HepG2 (cell line): Measurements from ENCODE around the gene TRIAP1. TPM values are rescaled to one million over a fixed set of nuclear protein-coding genes. Genes with fewer than 3 reads are reported as not detected.

ENCODE experiments used
- ARID2 ChIP-seq: sonication (generic); formaldehyde crosslinking; IDR thresholded peaks from 2 replicates; pipeline ENCODE4 v1.8.1; 2022; ENCODE audit warnings: mild to moderate bottlenecking, missing genetic modification reagents, borderline replicate concordance
- DRAP1 ChIP-seq: IDR thresholded peaks from 2 replicates; pipeline ENCODE4 v1.6.1; 2016; ENCODE audit warnings: missing genetic modification reagents, missing compliant biosample characterization
- FOXP1 ChIP-seq, 2 experiments: fragments of 450-650 bp in 1 of 2; IDR thresholded peaks; 2 replicates each; pipeline ENCODE4 v1.6.1; 2017 to 2018; ENCODE audit warnings: antibody characterized with exemption in 1 of 2
- GABPA ChIP-seq, 2 experiments: IDR thresholded peaks; 2 replicates each; pipeline ENCODE4 v1.6.1; 2011 to 2016; ENCODE audit warnings: low read depth in 2 of 2, low read length in 1 of 2, missing biosample characterization in 1 of 2, missing genetic modification characterization in 1 of 2
- ISX ChIP-seq: sonication (generic); formaldehyde crosslinking; conservative IDR thresholded peaks from 2 replicates; pipeline ENCODE4 v1.5.0; 2020; ENCODE audit warnings: missing genetic modification reagents
- KDM5A ChIP-seq: fragments of 200-600 bp; sonication (generic); IDR thresholded peaks from 2 replicates; pipeline ENCODE4 v1.7.0; 2018; ENCODE audit warnings: antibody characterized with exemption, mild to moderate bottlenecking, low read length, borderline replicate concordance
- NFRKB ChIP-seq: fragments of 450-650 bp; IDR thresholded peaks from 2 replicates; pipeline ENCODE4 v1.6.1; 2017
- NR1H2 ChIP-seq: sonication (generic); formaldehyde crosslinking; IDR thresholded peaks from 2 replicates; pipeline ENCODE4 v1.8.1; 2022; ENCODE audit warnings: low read depth, missing genetic modification reagents, borderline replicate concordance
- NRL ChIP-seq: sonication (generic); formaldehyde crosslinking; IDR thresholded peaks from 2 replicates; pipeline ENCODE4 v1.5.0; 2020; ENCODE audit warnings: missing genetic modification reagents, mild to moderate bottlenecking, moderate library complexity, borderline replicate concordance
- PHF20 ChIP-seq: sonication (generic); formaldehyde crosslinking; IDR thresholded peaks from 2 replicates; pipeline ENCODE4 v1.5.0; 2020; ENCODE audit warnings: mild to moderate bottlenecking, missing genetic modification reagents
- PHF8 ChIP-seq: sonication (generic); formaldehyde crosslinking; IDR thresholded peaks from 2 replicates; pipeline ENCODE4 v1.5.0; 2020; ENCODE audit warnings: missing genetic modification reagents
- RARA ChIP-seq: IDR thresholded peaks from 2 replicates; pipeline ENCODE4 v1.6.1; 2016; ENCODE audit warnings: missing genetic modification reagents, missing compliant biosample characterization
- ZBTB1 ChIP-seq: sonication (generic); formaldehyde crosslinking; IDR thresholded peaks from 2 replicates; pipeline ENCODE4 v1.4.0; 2020; ENCODE audit warnings: missing genetic modification reagents, borderline replicate concordance
- ZBTB20 ChIP-seq: sonication (generic); formaldehyde crosslinking; IDR thresholded peaks from 2 replicates; pipeline ENCODE4 v1.8.1; 2023; ENCODE audit warnings: missing genetic modification reagents, low read depth, mild to moderate bottlenecking, borderline replicate concordance
- ZBTB3 ChIP-seq: sonication (generic); formaldehyde crosslinking; IDR thresholded peaks from 2 replicates; pipeline ENCODE4 v1.4.0; 2020; ENCODE audit warnings: low read depth, mild to moderate bottlenecking, moderate library complexity, missing genetic modification reagents, borderline replicate concordance
- ZFP82 ChIP-seq: sonication (generic); formaldehyde crosslinking; IDR thresholded peaks from 2 replicates; pipeline ENCODE4 v1.5.1; 2020; ENCODE audit warnings: mild to moderate bottlenecking, missing genetic modification reagents, borderline replicate concordance
- ZFY ChIP-seq: sonication (generic); formaldehyde crosslinking; IDR thresholded peaks from 2 replicates; pipeline ENCODE4 v1.4.0; 2020; ENCODE audit warnings: missing genetic modification reagents
- ZNF296 ChIP-seq: sonication (generic); formaldehyde crosslinking; conservative IDR thresholded peaks from 2 replicates; pipeline ENCODE4 v1.5.0; 2020; ENCODE audit warnings: mild to moderate bottlenecking, missing genetic modification reagents
- ZNF501 ChIP-seq: sonication (generic); formaldehyde crosslinking; IDR thresholded peaks from 2 replicates; pipeline ENCODE4 v1.5.1; 2020; ENCODE audit warnings: mild to moderate bottlenecking, moderate library complexity, missing genetic modification reagents
- ZNF614 ChIP-seq: IDR thresholded peaks from 2 replicates; pipeline ENCODE4 v1.6.1; 2018; ENCODE audit warnings: missing biosample characterization, missing genetic modification reagents, inconsistent platforms, borderline replicate concordance
- ZNF691 ChIP-seq: sonication (generic); formaldehyde crosslinking; IDR thresholded peaks from 2 replicates; pipeline ENCODE4 v1.4.0; 2020; ENCODE audit warnings: missing genetic modification reagents, low read depth, mild to moderate bottlenecking, borderline replicate concordance
- ZNF766 ChIP-seq: sonication (generic); formaldehyde crosslinking; IDR thresholded peaks from 2 replicates; pipeline ENCODE4 v1.5.0; 2020; ENCODE audit warnings: missing genetic modification reagents, borderline replicate concordance
- ZSCAN9 ChIP-seq: IDR thresholded peaks from 2 replicates; pipeline ENCODE4 v1.6.1; 2016; ENCODE audit warnings: borderline replicate concordance
- polyA plus RNA-seq, 8 experiments: library from polyadenylated mRNA; depleted of rRNA in 3 of 8; stranded (reverse) in 7 of 8; unstranded in 1 of 8; fragments of >200 nt; fragmentation: Illumina TruSeq in 4 of 8; extraction: Trizol in 4 of 8; gene quantifications; 2 replicates each; pipeline versions ENCODE4 v1.2.1 to v1.2.3, GENCODE V29; 2011 to 2016; ENCODE audit warnings: low read depth in 4 of 8, missing spikeins in 1 of 8, mixed read lengths in 1 of 8; ENCODE audit not compliant: insufficient read depth in 1 of 8
- total RNA-seq, 5 experiments: library from RNA; depleted of rRNA; stranded (reverse); fragments of >200 nt; fragmentation: Illumina TruSeq; extraction: Trizol; gene quantifications; 2 replicates each; pipeline ENCODE4 v1.2.3, GENCODE V29; 2016; ENCODE audit warnings: low read depth in 1 of 5
- TF ChIP-seq, protein P1 (sequence below): sonication (generic); formaldehyde crosslinking; IDR thresholded peaks from 2 replicates; pipeline ENCODE4 v1.8.1; 2022; ENCODE audit warnings: low read depth, mild to moderate bottlenecking, missing genetic modification reagents

TRIAP1 gene
- total and polyA plus RNA-seq, 2 of the 13 experiments (the other 11 are each of a cell fraction or from before 2014, with no cell fraction given) = 55.0 to 117 TPM

DNA sequence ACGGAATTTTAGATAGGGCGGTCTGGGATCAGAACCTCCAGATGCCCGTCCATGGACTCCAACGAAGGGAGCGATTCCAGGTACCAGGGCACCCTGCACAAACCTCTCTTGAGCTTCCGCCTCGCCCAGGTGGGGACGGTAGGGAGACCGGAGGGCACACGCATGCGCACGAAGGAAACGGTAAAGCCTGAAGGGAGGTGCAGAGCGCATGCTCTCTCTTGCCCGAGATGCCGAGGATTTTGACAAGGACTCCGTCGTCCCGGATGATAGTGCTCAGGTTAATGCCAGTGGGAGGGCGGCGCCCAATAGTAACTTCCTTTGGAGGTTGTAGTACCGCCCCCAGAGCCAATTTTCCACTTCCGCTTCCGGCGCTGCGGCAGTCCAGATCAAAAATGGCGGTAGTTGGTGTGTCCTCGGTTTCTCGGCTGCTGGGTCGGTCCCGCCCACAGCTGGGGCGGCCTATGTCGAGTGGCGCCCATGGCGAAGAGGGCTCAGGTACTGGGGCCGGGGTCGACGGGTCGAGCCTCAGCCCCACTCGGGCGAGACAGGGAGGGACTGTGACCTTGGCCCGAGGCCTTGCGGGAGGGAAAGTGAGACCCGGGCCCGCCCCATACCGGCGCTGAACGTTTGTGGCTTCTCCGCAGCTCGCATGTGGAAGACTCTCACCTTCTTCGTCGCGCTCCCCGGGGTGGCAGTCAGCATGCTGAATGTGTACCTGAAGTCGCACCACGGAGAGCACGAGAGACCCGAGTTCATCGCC is 8.3 kb downstream of the TRIAP1 start, which contains the start of gene COX6A1 (continued):
- TF ChIP-seq NRL (CRISPR knock-in tag) (peak; percentile 76; the same call in 1 of the 2 replicates), ZSCAN9 (CRISPR knock-in tag) (peak; percentile 49; the same call in 1 of the 2 replicates), DRAP1 (CRISPR knock-in tag) (peak; percentile 86), ISX (CRISPR knock-in tag) (no peak), ZBTB20 (peak; percentile 38; the same call in 1 of the 2 replicates), ZNF501 (CRISPR knock-in tag) (peak; percentile 77), ZNF766 (CRISPR knock-in tag) (0 out of 2 replicates have a peak, but pooled peaks have one; percentile 39), NFRKB (no peak), PHF20 (CRISPR knock-in tag) (peak; percentile 80), PHF8 (peak; percentile 96), ZNF296 (CRISPR knock-in tag) (no peak), KDM5A (peak; percentile 87), FOXP1 (IDR thresholded peaks at IDR 0.05) (no peak), FOXP1 (CRISPR knock-in tag; IDR thresholded peaks at IDR 0.05) (no peak), RARA (CRISPR knock-in tag) (0 out of 2 replicates have a peak, but pooled peaks have one; percentile 27), ZNF614 (CRISPR knock-in tag) (peak; percentile 82; the same call in 1 of the 2 replicates), ZFP82 (CRISPR knock-in tag) (no peak), GABPA (IDR thresholded peaks at IDR 0.05; ENCODE audit: low read depth, low read length) (peak; percentile 84), GABPA (CRISPR knock-in tag; IDR thresholded peaks at IDR 0.05; ENCODE audit: low read depth) (peak; percentile 98), ZBTB3 (CRISPR knock-in tag) (no peak), NR1H2 (no peak), ZNF691 (CRISPR knock-in tag) (peak; percentile 80), ARID2 (CRISPR knock-in tag) (0 out of 2 replicates have a peak, but pooled peaks have one; percentile 43), ZBTB1 (CRISPR knock-in tag) (no peak), ZFY (CRISPR knock-in tag) (peak; percentile 93)
- TF ChIP-seq, protein P1, sequence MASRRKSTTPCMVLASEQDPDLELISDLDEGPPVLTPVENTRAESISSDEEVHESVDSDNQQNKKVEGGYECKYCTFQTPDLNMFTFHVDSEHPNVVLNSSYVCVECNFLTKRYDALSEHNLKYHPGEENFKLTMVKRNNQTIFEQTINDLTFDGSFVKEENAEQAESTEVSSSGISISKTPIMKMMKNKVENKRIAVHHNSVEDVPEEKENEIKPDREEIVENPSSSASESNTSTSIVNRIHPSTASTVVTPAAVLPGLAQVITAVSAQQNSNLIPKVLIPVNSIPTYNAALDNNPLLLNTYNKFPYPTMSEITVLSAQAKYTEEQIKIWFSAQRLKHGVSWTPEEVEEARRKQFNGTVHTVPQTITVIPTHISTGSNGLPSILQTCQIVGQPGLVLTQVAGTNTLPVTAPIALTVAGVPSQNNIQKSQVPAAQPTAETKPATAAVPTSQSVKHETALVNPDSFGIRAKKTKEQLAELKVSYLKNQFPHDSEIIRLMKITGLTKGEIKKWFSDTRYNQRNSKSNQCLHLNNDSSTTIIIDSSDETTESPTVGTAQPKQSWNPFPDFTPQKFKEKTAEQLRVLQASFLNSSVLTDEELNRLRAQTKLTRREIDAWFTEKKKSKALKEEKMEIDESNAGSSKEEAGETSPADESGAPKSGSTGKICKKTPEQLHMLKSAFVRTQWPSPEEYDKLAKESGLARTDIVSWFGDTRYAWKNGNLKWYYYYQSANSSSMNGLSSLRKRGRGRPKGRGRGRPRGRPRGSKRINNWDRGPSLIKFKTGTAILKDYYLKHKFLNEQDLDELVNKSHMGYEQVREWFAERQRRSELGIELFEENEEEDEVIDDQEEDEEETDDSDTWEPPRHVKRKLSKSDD = peak; percentile 83; the same call in 1 of the 2 replicates
